Hair follicular keratinocyte (primary cell): ENCODE measurements around the gene DNAI1. TPM values are rescaled to one million over a fixed set of nuclear protein-coding genes. Genes with fewer than 3 reads are reported as not detected.

Experiments used
- total RNA-seq: library from RNA; depleted of rRNA; stranded (reverse); fragments of >200 nt; gene quantifications from 2 replicates; pipeline ENCODE4 v1.2.3, GENCODE V29; 2015

Gene DNAI1
- not detected in 2 replicates for total RNA-seq

DNA sequence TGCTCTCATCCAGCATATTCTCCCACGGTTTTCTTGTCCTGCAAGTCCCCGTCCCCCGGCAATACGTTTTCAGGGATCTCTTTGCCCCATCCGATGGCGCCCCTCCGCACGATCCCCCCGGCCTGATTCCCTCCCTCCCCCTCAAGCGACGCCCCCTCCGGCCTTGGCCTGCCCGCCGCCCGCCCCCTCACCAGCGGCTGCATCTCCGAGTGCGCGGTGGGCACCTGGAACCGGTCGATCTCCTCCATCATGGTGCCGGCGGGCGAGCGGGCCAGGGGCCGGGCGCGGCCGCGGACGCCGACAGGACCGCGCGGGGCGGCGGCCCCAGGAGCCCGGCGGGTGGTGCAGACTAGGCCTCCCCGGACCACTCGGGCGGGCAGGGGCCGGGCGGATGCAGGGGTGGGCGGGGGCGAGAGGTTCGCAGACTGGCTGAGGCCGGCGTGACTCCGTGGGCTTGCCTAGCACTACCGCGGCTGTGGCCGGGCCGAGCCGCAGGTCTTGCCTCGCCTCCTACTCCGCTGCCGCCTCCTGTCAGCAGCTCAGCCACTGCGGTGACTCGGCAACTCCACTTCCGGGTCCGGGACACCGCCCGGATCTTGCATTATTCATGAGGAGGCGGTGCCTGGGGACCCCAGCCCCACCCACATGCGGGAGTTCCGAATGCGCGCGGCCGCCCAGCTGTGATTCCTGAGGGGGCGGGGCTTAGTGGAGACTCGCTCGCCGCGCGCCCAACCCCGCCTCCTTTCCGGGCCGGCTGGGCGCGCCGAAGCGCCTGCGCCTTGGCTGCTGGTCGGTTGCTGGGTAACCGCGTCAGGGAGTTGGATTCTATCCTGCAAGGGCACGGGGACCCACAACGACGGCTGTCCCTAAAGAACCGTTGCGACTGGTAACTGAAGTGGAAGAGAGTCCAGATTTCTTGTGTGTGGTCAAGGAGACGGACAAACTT, at the start of gene DNAI1, which contains the start of gene FAM219A:
Gene DNAI1 (plus strand): TSS at position 793 of the 946 bp plus-strand sequence. CDS start 201 bp downstream, outside the sequence.
Gene FAM219A (minus strand): TSS at position 558 of the 946 bp plus-strand sequence. CDS start 307 bp downstream, at position 251.

DNA sequence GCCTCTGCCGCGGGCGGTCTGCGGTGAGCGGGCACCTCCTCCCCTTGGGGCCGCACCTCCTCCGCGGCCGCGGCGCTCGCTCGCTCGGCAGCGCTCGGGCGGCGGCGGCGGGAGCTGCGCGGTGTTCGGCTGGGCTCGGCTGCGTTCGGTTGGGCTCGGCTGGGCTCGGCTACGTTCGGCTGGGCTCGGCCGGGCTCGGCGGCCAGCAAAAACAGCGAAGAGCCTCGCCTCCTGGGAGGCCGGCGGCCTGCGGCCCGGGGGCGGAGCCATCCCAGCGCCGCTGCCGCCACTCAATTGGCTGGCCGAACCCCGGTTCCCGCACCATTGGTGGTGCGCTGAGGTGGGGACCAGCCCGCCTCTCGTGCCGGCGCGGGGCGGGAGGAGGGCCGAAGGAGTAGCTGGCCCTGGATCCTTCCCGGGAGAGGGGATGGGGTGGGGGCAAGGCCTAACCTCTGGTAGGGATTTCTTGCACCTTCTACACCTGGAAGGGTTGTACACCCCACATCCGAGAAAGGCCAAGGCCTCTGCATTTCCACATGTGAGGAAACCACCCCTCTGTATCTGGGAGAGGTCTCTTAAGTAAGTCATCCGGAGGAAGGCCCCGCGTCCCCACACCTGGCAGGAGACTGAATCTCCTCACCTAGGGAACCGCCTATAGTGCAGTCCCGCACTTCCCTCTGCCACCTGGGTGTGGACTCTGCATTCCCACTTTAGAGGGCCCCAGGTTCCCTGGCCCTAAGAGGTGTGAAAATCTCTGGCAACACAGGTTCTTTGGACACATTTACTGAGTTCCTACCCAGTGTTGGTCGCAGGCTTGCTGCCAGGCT, 64.6 kb downstream of the DNAI1 start, which contains the start of gene ENHO:
Gene ENHO (minus strand): TSS at position 20 of the 827 bp plus-strand sequence. CDS start 1,295 bp downstream, outside the sequence.

Other genes with a start within 250 kb of the DNAI1 start
- gene KIF24, start 129.5 kb upstream of the DNAI1 start, total RNA-seq: 1.2 and 3.2 TPM in 2 replicates
- 45.5 and 49.1 TPM in 2 replicates for gene NUDT2, start 129.2 kb upstream of the DNAI1 start, total RNA-seq
- gene MYORG, start 81.9 kb upstream of the DNAI1 start, total RNA-seq: 10.4 and 12.7 TPM in 2 replicates
- gene FAM219A, start 235 bp upstream of the DNAI1 start, total RNA-seq: 8.5 and 10.7 TPM in 2 replicates
- gene ENHO, start 64.2 kb downstream of the DNAI1 start, total RNA-seq: not detected in 2 replicates
- gene CNTFR, start 130.9 kb downstream of the DNAI1 start, total RNA-seq: 0.23 TPM in 1 of 2 replicates, not detected in the other
- gene RPP25L, start 153.3 kb downstream of the DNAI1 start, total RNA-seq: 33.7 and 42.5 TPM in 2 replicates
- 132 and 150 TPM in 2 replicates for gene DCTN3, start 161.7 kb downstream of the DNAI1 start, total RNA-seq
- 0.31 TPM in 1 of 2 replicates, not detected in the other for gene ARID3C, start 170.3 kb downstream of the DNAI1 start, total RNA-seq
- 197 and 248 TPM in 2 replicates for gene SIGMAR1, start 179.0 kb downstream of the DNAI1 start, total RNA-seq
- gene GALT, start 187.9 kb downstream of the DNAI1 start, total RNA-seq: 24.7 and 39.3 TPM in 2 replicates
- gene IL11RA, start 193.4 kb downstream of the DNAI1 start, total RNA-seq: 1.2 and 9.1 TPM in 2 replicates
- not detected in 2 replicates for gene CCL27, start 203.9 kb downstream of the DNAI1 start, total RNA-seq
- gene CCL19, start 232.5 kb downstream of the DNAI1 start, total RNA-seq: not detected in 2 replicates